ENCODE data around the gene CPE.

DNA sequence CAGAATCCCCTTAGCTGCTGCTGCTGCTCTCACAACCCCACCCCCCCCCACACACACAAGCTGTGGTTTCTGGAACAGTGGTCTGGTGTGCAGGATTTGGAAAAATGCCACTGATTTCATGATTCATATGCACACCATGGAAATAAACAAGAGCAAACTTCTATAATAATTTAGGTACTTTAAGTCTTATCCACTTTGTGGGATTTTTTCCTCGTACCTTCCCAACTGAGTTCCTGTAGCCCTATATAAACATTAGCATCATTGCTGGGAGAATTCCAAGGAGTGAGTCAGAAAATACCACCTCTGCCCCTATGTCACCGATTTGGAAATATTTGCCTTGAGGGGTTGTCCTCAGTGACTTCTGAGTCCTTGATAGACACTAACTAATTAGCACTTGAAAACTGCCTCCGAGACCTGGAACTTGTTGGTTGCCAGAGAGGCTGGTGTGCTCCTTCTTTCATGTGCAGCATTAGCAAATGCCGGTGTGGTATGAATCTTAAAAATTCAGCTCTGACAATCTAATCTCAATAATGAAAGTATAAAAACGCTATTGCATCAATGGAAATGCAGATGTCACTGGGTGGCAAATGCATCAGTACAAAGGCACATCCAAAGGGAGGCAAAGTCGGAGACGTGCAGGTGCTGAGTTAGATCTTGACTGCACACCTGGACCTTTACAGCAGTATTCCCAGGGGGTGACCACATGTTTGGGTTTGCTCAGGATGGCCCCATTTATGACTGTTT lies 61.8 kb downstream of the CPE start:
- TF ChIP-seq, protein P1, sequence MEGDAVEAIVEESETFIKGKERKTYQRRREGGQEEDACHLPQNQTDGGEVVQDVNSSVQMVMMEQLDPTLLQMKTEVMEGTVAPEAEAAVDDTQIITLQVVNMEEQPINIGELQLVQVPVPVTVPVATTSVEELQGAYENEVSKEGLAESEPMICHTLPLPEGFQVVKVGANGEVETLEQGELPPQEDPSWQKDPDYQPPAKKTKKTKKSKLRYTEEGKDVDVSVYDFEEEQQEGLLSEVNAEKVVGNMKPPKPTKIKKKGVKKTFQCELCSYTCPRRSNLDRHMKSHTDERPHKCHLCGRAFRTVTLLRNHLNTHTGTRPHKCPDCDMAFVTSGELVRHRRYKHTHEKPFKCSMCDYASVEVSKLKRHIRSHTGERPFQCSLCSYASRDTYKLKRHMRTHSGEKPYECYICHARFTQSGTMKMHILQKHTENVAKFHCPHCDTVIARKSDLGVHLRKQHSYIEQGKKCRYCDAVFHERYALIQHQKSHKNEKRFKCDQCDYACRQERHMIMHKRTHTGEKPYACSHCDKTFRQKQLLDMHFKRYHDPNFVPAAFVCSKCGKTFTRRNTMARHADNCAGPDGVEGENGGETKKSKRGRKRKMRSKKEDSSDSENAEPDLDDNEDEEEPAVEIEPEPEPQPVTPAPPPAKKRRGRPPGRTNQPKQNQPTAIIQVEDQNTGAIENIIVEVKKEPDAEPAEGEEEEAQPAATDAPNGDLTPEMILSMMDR (IDR thresholded peaks at IDR 0.05) = no peak
- no peak for TF ChIP-seq POLR2A (IDR thresholded peaks at IDR 0.05)

Measured in lower leg skin (tissue), 3 donors.